Measurements from ENCODE around the gene CADM1.

GRCh38 chr11:115311949-115312348 lies 192.3 kb downstream of the CADM1 start:
- TF ChIP-seq POLR2A (IDR thresholded peaks at IDR 0.05) (no peak), EP300 (IDR thresholded peaks at IDR 0.05) (no peak), CTCF (IDR thresholded peaks at IDR 0.05) (no peak), POLR2AphosphoS5 (IDR thresholded peaks at IDR 0.05) (no peak)
